ENCODE data around the gene CTU1.

Gene CTU1

GRCh38 chr19:51138549-51138979, 30.4 kb upstream of the CTU1 start:
- no peak overlapping the region for H3K27ac ChIP-seq
- TF ChIP-seq CTCF (IDR thresholded peaks at IDR 0.05) (no peak), ZFX (IDR thresholded peaks at IDR 0.05; ENCODE audit: borderline replicate concordance) (no peak)

GRCh38 chr19:51137792-51138425, 29.7 kb upstream of the CTU1 start:
- no peak for TF ChIP-seq ZFX (IDR thresholded peaks at IDR 0.05; ENCODE audit: borderline replicate concordance)
- TF ChIP-seq CTCF (IDR thresholded peaks at IDR 0.05), result no peak
- no peak overlapping the region for H3K27ac ChIP-seq

GRCh38 chr19:51136851-51137551, 28.8 kb upstream of the CTU1 start:
- H3K27ac ChIP-seq, result no peak overlapping the region

GRCh38 chr19:51135986-51136762, 28.0 kb upstream of the CTU1 start:
- TF ChIP-seq CTCF (IDR thresholded peaks at IDR 0.05) (no peak), ZFX (IDR thresholded peaks at IDR 0.05; ENCODE audit: borderline replicate concordance) (no peak)

More at GRCh38 chr19:51136851-51137551, 28.8 kb upstream of the CTU1 start:
- TF ChIP-seq ZFX (IDR thresholded peaks at IDR 0.05; ENCODE audit: borderline replicate concordance) (no peak), CTCF (IDR thresholded peaks at IDR 0.05) (no peak)

GRCh38 chr19:51135004-51135403, 26.8 kb upstream of the CTU1 start:
- TF ChIP-seq CTCF (IDR thresholded peaks at IDR 0.05) (no peak), ZFX (IDR thresholded peaks at IDR 0.05; ENCODE audit: borderline replicate concordance) (no peak)
- H3K27ac ChIP-seq, result no peak overlapping the region

More at GRCh38 chr19:51135986-51136762, 28.0 kb upstream of the CTU1 start:
- H3K27ac ChIP-seq, result no peak overlapping the region

GRCh38 chr19:51131780-51132680, 23.8 kb upstream of the CTU1 start:
- no peak overlapping the region for H3K27ac ChIP-seq
- TF ChIP-seq ZFX (IDR thresholded peaks at IDR 0.05; ENCODE audit: borderline replicate concordance) (no peak), CTCF (IDR thresholded peaks at IDR 0.05) (peak; percentile 24)
